ENCODE results near the gene ALS2. TPM values are rescaled to one million over a fixed set of nuclear protein-coding genes. Genes with fewer than 3 reads are reported as not detected.

The ALS2 gene
- total RNA-seq, 1 donor from 2014 or later, result 36.4 TPM

DNA sequence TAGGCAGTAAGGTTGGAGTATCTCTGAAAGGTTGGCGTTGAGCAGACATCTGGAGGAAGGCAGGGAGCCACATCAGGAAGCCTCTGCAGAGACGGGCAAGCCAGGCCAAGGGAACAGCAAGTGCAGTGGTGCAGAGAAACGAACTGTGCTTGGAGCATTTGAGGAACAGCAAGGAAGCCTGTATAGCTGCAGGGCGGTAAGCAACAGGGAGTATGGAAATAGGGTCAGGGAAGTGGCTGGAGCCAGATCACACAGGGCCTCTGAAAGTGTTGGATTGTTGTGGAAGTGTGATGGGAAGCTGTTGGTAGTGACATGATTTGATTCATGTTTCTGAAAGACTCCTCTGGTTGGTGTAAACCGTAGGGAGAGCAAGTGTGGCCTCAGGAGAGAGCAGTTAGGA lies 124.0 kb downstream of the ALS2 start:
- Mint-ChIP-seq H3K9me3 (no peaks in the 10 kb centered on the region), H3K27ac (no peak overlapping the region), H3K27me3 (peaks cover 3% of the 10 kb centered on the region), H3K4me3 (no peak overlapping the region), H3K4me1 (ENCODE audit: unreplicated experiment) (peaks cover 7% of the 10 kb centered on the region), H3K36me3 (no peaks in the 10 kb centered on the region)
- TF ChIP-seq, protein P1, sequence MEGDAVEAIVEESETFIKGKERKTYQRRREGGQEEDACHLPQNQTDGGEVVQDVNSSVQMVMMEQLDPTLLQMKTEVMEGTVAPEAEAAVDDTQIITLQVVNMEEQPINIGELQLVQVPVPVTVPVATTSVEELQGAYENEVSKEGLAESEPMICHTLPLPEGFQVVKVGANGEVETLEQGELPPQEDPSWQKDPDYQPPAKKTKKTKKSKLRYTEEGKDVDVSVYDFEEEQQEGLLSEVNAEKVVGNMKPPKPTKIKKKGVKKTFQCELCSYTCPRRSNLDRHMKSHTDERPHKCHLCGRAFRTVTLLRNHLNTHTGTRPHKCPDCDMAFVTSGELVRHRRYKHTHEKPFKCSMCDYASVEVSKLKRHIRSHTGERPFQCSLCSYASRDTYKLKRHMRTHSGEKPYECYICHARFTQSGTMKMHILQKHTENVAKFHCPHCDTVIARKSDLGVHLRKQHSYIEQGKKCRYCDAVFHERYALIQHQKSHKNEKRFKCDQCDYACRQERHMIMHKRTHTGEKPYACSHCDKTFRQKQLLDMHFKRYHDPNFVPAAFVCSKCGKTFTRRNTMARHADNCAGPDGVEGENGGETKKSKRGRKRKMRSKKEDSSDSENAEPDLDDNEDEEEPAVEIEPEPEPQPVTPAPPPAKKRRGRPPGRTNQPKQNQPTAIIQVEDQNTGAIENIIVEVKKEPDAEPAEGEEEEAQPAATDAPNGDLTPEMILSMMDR (conservative IDR thresholded peaks at IDR 0.05), result no peak
- DNase-seq (ENCODE audit: extremely low spot score, unreplicated experiment), result no peak

DNA sequence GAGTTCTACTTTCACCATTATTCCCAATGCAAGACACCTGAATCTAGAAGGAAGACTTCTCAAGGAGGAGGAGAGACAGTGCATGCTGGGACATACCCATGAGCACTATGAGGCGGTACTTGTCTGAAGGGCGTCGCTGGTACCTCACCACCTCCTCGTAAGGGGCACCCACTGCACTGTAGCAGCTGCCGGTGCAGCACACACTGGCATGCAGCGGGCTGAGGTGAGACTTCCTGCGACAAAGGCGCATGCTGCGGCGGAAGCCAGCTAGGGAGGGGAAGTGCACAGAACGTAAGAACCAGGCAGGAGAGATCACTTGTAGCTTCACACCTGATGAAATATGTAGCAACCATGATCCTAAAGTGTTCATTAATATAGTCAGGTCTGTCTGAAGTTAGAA lies 124.6 kb downstream of the ALS2 start:
- Mint-ChIP-seq H3K4me1 (ENCODE audit: unreplicated experiment) (peaks cover 7% of the 10 kb centered on the region), H3K27me3 (peaks cover 3% of the 10 kb centered on the region), H3K4me3 (no peak overlapping the region), H3K9me3 (no peaks in the 10 kb centered on the region), H3K36me3 (no peaks in the 10 kb centered on the region), H3K27ac (no peak overlapping the region)
- TF ChIP-seq, protein P1 (conservative IDR thresholded peaks at IDR 0.05), result no peak
- no peak for DNase-seq (ENCODE audit: extremely low spot score, unreplicated experiment)

DNA sequence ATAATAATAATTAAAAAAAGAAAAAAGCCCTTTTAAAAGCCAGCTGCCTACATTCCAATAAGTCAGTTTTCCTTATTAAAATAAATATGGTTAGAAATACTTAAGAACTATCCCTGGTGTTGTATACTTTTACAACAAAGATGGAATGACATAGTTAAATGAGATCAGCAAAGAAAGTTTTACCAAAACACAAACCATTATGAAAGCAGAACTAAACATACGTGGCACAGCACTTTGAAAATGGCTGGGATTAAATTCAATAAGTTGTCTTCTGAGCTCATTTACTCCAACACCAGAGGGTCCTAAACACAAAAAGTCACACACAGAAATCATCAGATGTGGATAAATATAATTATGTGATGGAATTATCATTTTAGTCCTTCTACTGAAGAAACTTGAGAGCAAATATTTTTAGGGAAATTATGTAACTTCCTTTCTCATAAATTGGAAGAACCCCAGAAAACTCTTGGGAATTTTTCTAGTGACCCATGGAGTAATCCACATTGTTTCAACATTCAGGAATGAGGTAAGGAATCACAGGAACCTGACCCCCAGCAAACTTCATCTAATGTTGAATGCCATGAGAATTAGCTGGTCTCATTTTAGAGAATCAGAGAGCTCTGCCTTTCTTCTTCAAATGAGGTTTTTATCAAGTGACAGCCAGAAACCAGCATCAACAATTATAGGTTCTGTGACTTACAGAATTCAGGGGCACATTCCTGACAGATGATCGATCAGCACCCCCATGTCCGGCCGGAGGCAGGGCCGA lies 125.9 kb downstream of the ALS2 start:
- Mint-ChIP-seq H3K27me3 (peaks cover 3% of the 10 kb centered on the region), H3K4me3 (no peak overlapping the region), H3K27ac (no peak overlapping the region)

DNA sequence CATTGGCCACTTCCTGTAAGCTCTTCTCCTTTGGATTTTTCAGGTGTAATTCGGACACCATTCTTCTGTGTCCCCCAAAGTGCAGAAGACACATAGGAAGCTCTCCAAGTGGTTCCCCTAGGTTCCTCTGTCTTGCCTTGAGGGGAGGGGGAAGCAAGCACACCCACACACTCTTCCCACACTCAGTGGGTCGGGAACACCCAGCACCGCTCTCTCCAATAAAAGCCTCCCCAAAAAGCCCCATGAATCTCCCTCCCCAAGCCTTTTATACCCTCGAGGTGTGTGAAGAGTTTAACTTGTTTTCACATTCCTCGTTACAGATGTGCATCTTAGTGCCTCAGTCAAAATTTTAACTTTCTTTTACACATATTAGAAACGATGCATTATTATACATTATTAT lies 127.5 kb downstream of the ALS2 start:
- Mint-ChIP-seq H3K9me3 (no peaks in the 10 kb centered on the region), H3K36me3 (no peaks in the 10 kb centered on the region), H3K4me1 (ENCODE audit: unreplicated experiment) (peaks cover 7% of the 10 kb centered on the region), H3K27me3 (peaks cover 3% of the 10 kb centered on the region), H3K4me3 (no peak overlapping the region), H3K27ac (no peak overlapping the region)
- no peak for DNase-seq (ENCODE audit: extremely low spot score, unreplicated experiment)
- TF ChIP-seq, protein P1 (conservative IDR thresholded peaks at IDR 0.05), result no peak

More for the DNA sequence above, 125.9 kb downstream of the ALS2 start:
- Mint-ChIP-seq H3K36me3 (no peaks in the 10 kb centered on the region), H3K4me1 (ENCODE audit: unreplicated experiment) (peaks cover 7% of the 10 kb centered on the region), H3K9me3 (no peaks in the 10 kb centered on the region)
- TF ChIP-seq, protein P1 (conservative IDR thresholded peaks at IDR 0.05), result no peak
- DNase-seq (ENCODE audit: extremely low spot score, unreplicated experiment), result no peak

Other genes with a start within 250 kb of the ALS2 start
- gene TMEM237, start 137.4 kb downstream of the ALS2 start, total RNA-seq (ENCODE audit: low replicate concordance), result 22.7 and 43.2 TPM in 2 replicates
- 0.46 TPM in 1 of 2 replicates, not detected in the other for gene MPP4, start 82.3 kb downstream of the ALS2 start, total RNA-seq (ENCODE audit: low replicate concordance)
- gene CDK15, start 25.6 kb upstream of the ALS2 start, total RNA-seq (ENCODE audit: low replicate concordance), result 1.8 TPM in 1 of 2 replicates, not detected in the other

All from type B pancreatic cell (in vitro differentiated cells).